ENCODE data around the gene TNS2.

Gene TNS2

DNA sequence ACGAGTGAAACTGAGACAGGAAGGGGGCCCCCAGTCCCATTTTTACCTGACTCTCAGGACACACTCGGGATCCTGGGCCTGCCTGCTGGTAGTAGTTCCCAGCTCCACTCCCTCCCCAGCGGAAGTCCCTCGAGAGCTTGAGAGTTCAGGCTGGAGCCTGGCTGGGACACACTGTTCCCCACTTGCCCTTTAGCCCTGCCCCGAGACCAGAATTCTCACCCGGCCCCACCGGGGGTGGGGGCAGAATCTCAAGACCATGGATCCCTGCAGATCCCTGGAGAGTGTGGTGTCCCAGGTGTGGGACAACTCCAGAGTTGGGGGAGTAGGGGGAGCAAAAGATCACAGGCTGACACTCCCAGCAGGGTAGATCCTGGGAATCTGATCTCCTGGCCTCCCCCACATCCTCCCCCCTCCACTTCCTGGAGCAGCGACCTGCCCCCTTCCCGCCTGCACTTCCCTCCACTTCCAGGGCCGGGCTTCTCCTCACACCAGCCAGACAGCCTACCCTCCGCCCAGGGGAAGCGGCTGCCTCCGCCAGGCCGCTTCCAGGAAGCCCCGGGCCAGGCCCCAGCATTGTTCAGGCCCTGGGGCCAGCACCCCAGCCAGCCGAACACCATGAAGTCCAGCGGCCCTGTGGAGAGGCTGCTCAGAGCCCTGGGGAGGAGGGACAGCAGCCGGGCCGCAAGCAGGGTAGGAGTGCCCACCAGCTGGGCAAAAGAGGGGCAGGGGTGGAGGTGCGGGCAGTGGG lies at the start of gene TNS2 (continued):
- TF ChIP-seq, protein P1, sequence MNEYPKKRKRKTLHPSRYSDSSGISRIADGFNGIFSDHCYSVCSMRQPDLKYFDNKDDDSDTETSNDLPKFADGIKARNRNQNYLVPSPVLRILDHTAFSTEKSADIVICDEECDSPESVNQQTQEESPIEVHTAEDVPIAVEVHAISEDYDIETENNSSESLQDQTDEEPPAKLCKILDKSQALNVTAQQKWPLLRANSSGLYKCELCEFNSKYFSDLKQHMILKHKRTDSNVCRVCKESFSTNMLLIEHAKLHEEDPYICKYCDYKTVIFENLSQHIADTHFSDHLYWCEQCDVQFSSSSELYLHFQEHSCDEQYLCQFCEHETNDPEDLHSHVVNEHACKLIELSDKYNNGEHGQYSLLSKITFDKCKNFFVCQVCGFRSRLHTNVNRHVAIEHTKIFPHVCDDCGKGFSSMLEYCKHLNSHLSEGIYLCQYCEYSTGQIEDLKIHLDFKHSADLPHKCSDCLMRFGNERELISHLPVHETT (tag by site-specific recombination; IDR thresholded peaks at IDR 0.05) = peak; percentile 57; the same call in 1 of the 2 replicates
- no peak for TF ChIP-seq ZNF830 (tag by site-specific recombination; IDR thresholded peaks at IDR 0.05; ENCODE audit: low read depth)
- 0 out of 2 replicates have a peak, but pooled peaks have one; percentile 19 for TF ChIP-seq ZNF335 (tag by site-specific recombination; conservative IDR thresholded peaks at IDR 0.05)
- no peak for TF ChIP-seq ZSCAN23 (tag by site-specific recombination; IDR thresholded peaks at IDR 0.05)
- no peak for TF ChIP-seq ZNF239 (tag by site-specific recombination; IDR thresholded peaks at IDR 0.05)
- no peak for TF ChIP-seq ZSCAN4 (tag by site-specific recombination; IDR thresholded peaks at IDR 0.05)
- TF ChIP-seq SP3 (tag by site-specific recombination; IDR thresholded peaks at IDR 0.05) = peak; percentile 86
- TF ChIP-seq ZNF121 (tag by site-specific recombination; IDR thresholded peaks at IDR 0.05) = no peak
- no peak; the same call in 1 of the 2 replicates for TF ChIP-seq BCL11A (tag by site-specific recombination; IDR thresholded peaks at IDR 0.05; ENCODE audit: low read depth)
- 0 out of 2 replicates have a peak, but pooled peaks have one; percentile 21 for TF ChIP-seq TSHZ1 (tag by site-specific recombination; IDR thresholded peaks at IDR 0.05; ENCODE audit: borderline replicate concordance)
- peak; percentile 90 for TF ChIP-seq PRDM10 (tag by site-specific recombination; IDR thresholded peaks at IDR 0.05)
- TF ChIP-seq, protein P2, sequence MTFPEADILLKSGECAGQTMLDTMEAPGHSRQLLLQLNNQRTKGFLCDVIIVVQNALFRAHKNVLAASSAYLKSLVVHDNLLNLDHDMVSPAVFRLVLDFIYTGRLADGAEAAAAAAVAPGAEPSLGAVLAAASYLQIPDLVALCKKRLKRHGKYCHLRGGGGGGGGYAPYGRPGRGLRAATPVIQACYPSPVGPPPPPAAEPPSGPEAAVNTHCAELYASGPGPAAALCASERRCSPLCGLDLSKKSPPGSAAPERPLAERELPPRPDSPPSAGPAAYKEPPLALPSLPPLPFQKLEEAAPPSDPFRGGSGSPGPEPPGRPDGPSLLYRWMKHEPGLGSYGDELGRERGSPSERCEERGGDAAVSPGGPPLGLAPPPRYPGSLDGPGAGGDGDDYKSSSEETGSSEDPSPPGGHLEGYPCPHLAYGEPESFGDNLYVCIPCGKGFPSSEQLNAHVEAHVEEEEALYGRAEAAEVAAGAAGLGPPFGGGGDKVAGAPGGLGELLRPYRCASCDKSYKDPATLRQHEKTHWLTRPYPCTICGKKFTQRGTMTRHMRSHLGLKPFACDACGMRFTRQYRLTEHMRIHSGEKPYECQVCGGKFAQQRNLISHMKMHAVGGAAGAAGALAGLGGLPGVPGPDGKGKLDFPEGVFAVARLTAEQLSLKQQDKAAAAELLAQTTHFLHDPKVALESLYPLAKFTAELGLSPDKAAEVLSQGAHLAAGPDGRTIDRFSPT (tag by site-specific recombination; IDR thresholded peaks at IDR 0.05) = peak; percentile 23; the same call in 1 of the 2 replicates
- no peak for TF ChIP-seq ZNF707 (tag by site-specific recombination; IDR thresholded peaks at IDR 0.05)
- TF ChIP-seq, protein P3, sequence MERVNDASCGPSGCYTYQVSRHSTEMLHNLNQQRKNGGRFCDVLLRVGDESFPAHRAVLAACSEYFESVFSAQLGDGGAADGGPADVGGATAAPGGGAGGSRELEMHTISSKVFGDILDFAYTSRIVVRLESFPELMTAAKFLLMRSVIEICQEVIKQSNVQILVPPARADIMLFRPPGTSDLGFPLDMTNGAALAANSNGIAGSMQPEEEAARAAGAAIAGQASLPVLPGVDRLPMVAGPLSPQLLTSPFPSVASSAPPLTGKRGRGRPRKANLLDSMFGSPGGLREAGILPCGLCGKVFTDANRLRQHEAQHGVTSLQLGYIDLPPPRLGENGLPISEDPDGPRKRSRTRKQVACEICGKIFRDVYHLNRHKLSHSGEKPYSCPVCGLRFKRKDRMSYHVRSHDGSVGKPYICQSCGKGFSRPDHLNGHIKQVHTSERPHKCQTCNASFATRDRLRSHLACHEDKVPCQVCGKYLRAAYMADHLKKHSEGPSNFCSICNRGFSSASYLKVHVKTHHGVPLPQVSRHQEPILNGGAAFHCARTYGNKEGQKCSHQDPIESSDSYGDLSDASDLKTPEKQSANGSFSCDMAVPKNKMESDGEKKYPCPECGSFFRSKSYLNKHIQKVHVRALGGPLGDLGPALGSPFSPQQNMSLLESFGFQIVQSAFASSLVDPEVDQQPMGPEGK (tag by site-specific recombination; IDR thresholded peaks at IDR 0.05) = peak; percentile 88
- peak; percentile 51 for TF ChIP-seq GLIS1 (tag by site-specific recombination; IDR thresholded peaks at IDR 0.05)
- TF ChIP-seq ZFP69B (tag by site-specific recombination; IDR thresholded peaks at IDR 0.05) = peak; percentile 80
- TF ChIP-seq, protein P4, sequence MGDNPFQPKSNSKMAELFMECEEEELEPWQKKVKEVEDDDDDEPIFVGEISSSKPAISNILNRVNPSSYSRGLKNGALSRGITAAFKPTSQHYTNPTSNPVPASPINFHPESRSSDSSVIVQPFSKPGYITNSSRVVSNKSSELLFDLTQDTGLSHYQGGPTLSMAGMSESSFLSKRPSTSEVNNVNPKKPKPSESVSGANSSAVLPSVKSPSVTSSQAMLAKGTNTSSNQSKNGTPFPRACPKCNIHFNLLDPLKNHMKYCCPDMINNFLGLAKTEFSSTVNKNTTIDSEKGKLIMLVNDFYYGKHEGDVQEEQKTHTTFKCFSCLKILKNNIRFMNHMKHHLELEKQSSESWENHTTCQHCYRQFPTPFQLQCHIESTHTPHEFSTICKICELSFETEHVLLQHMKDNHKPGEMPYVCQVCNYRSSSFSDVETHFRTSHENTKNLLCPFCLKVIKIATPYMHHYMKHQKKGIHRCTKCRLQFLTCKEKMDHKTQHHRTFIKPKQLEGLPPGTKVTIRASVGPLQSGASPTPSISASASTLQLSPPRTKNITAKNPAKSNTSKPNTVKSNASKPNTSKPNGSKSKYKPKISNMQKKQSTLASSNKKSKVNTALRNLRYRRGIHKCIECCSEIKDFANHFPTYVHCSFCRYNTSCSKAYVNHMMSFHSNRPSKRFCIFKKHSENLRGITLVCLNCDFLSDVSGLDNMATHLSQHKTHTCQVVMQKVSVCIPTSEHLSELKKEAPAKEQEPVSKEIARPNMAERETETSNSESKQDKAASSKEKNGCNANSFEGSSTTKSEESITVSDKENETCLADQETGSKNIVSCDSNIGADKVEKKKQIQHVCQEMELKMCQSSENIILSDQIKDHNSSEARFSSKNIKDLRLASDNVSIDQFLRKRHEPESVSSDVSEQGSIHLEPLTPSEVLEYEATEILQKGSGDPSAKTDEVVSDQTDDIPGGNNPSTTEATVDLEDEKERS (tag by site-specific recombination; IDR thresholded peaks at IDR 0.05) = no peak
- no peak for TF ChIP-seq ZNF350 (tag by site-specific recombination; IDR thresholded peaks at IDR 0.05)
- TF ChIP-seq, protein P5, sequence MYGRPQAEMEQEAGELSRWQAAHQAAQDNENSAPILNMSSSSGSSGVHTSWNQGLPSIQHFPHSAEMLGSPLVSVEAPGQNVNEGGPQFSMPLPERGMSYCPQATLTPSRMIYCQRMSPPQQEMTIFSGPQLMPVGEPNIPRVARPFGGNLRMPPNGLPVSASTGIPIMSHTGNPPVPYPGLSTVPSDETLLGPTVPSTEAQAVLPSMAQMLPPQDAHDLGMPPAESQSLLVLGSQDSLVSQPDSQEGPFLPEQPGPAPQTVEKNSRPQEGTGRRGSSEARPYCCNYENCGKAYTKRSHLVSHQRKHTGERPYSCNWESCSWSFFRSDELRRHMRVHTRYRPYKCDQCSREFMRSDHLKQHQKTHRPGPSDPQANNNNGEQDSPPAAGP (tag by site-specific recombination; IDR thresholded peaks at IDR 0.05) = peak; percentile 78
